Lower leg skin (tissue), 3 donors: ENCODE results near the gene IL31.

Source experiments
- POLR2A ChIP-seq, 2 donors: fragments of 450-650 bp; IDR thresholded peaks; one replicate each; pipeline ENCODE4 v1.6.1; 2016 to 2017; ENCODE audit warnings: antibody characterized with exemption in 2 of 2, mild to moderate bottlenecking in 1 of 2, moderate library complexity in 1 of 2
- TF ChIP-seq, protein P1 (sequence below), 3 donors: fragments of 450-650 bp; IDR thresholded peaks; one replicate each; pipeline ENCODE4 v1.5.1; 2016; ENCODE audit warnings: antibody characterized with exemption in 3 of 3, mild to moderate bottlenecking in 3 of 3, moderate library complexity in 2 of 3

DNA sequence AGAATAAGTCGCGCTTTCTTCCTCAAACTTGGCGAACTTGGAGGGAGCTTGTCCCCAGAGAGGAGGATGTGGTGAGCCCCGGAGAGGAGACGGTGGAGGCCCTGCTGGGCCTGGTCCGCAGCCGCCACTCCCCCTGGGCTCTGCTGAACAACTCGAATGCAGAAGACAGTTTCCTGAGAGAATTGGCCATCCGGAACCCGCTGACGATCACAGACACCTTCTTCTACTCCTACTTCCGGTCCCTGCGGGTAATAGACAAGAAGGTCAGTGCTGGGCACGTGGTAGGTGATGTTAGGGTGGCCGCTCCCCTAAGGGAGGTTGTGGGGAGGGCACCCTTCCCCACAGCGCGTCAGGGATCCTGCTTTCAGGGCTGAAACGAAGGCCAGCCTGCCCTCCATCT is 10.5 kb upstream of the IL31 start:
- TF ChIP-seq, protein P1, sequence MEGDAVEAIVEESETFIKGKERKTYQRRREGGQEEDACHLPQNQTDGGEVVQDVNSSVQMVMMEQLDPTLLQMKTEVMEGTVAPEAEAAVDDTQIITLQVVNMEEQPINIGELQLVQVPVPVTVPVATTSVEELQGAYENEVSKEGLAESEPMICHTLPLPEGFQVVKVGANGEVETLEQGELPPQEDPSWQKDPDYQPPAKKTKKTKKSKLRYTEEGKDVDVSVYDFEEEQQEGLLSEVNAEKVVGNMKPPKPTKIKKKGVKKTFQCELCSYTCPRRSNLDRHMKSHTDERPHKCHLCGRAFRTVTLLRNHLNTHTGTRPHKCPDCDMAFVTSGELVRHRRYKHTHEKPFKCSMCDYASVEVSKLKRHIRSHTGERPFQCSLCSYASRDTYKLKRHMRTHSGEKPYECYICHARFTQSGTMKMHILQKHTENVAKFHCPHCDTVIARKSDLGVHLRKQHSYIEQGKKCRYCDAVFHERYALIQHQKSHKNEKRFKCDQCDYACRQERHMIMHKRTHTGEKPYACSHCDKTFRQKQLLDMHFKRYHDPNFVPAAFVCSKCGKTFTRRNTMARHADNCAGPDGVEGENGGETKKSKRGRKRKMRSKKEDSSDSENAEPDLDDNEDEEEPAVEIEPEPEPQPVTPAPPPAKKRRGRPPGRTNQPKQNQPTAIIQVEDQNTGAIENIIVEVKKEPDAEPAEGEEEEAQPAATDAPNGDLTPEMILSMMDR (IDR thresholded peaks at IDR 0.05) = no peak
- TF ChIP-seq POLR2A (IDR thresholded peaks at IDR 0.05) = no peak
